ENCODE data around the gene MGLL.

DNA sequence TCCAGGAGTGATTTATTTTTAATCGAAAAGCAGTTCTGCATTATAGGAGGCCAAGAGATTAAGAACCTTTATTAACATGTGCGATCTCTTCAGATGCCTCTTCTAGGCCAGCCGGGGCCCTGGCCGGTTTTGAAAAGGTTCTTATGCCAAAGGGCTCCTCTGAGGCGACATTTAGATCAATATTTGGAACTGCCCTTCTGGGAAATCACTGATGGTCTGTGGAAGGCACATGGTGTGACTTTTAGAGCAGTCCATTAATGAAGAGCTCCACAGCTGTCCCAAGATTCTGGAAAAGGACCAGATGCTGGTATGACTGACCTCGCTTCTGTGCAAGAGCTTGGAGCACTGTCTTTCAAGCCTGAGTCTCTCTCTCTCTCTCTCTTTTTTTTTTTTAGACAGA, 19.7 kb downstream of the MGLL start:
- no peak for TF ChIP-seq GATA2 (IDR thresholded peaks at IDR 0.05; ENCODE audit: low read depth, low read length)
- no peak for TF ChIP-seq GATA3 (IDR thresholded peaks at IDR 0.05; ENCODE audit: low read depth, low read length)
